Measurements from ENCODE around the gene CACNG5. TPM values are rescaled to one million over a fixed set of nuclear protein-coding genes. Genes with fewer than 3 reads are reported as not detected.

Gene CACNG5
- total RNA-seq, 1 donor from 2014 or later: not detected

- Histone ChIP-seq H3K4me3 (ENCODE audit: insufficient read depth, low read depth, low read length) (no peak overlapping the region), H3K4me1 (ENCODE audit: insufficient read depth, low read length) (peaks cover 15% of the 10 kb centered on the region), H3K27ac (ENCODE audit: low read depth, low read length) (no peak overlapping the region), H2AFZ (ENCODE audit: low read depth, low read length) (no peak overlapping the region), H3K4me2 (ENCODE audit: low read length) (no peak overlapping the region), H3K9ac (ENCODE audit: low read length) (no peak overlapping the region), H3K36me3 (ENCODE audit: insufficient read depth, low read length) (peaks cover 5% of the 10 kb centered on the region), H3K27me3 (ENCODE audit: insufficient read depth, low read length) (no peaks in the 10 kb centered on the region), H3K79me2 (ENCODE audit: insufficient read depth, low read length) (no peaks in the 10 kb centered on the region), H3K9me3 (ENCODE audit: insufficient read depth, low read depth, low read length) (no peaks in the 10 kb centered on the region), H4K20me1 (ENCODE audit: insufficient read depth, low read length) (no peaks in the 10 kb centered on the region)
- peaks cover 26% of the 10 kb centered on the region for H3K36me3 Mint-ChIP-seq (ENCODE audit: low read depth, unreplicated experiment)
- TF ChIP-seq EZH2 (IDR thresholded peaks at IDR 0.05; ENCODE audit: insufficient read depth, low read length): no peak
- no peak for TF ChIP-seq CTCF (IDR thresholded peaks at IDR 0.05; ENCODE audit: insufficient read depth, low read depth, low read length)
- H3K9me3 Mint-ChIP-seq (ENCODE audit: unreplicated experiment): no peaks in the 10 kb centered on the region
- no peaks in the 10 kb centered on the region for H3K27me3 Mint-ChIP-seq (ENCODE audit: low read depth, unreplicated experiment)
- FAIRE-seq (no peak), DNase-seq (ENCODE audit: low read depth) (no peak)
- H3K4me3 Mint-ChIP-seq (ENCODE audit: unreplicated experiment): no peak overlapping the region
- no peaks in the 10 kb centered on the region for H3K4me1 Mint-ChIP-seq (ENCODE audit: low read depth, unreplicated experiment)
- no peak overlapping the region for H3K27ac Mint-ChIP-seq (ENCODE audit: unreplicated experiment)
Measured at GRCh38 chr17:66791347-66791746, 43.6 kb upstream of the CACNG5 start.

- H3K4me3 Mint-ChIP-seq (ENCODE audit: unreplicated experiment): no peak overlapping the region
- no peak for TF ChIP-seq EZH2 (IDR thresholded peaks at IDR 0.05; ENCODE audit: insufficient read depth, low read length)
- no peak for TF ChIP-seq CTCF (IDR thresholded peaks at IDR 0.05; ENCODE audit: insufficient read depth, low read depth, low read length)
- no peaks in the 10 kb centered on the region for H3K27me3 ChIP-seq (ENCODE audit: insufficient read depth, low read length)
- FAIRE-seq (no peak), DNase-seq (ENCODE audit: low read depth) (no peak)
- no peak overlapping the region for H3K4me3 ChIP-seq (ENCODE audit: insufficient read depth, low read depth, low read length)
- no peak overlapping the region for H2AFZ ChIP-seq (ENCODE audit: low read depth, low read length)
- H3K4me1 Mint-ChIP-seq (ENCODE audit: low read depth, unreplicated experiment): no peaks in the 10 kb centered on the region
- H3K4me1 ChIP-seq (ENCODE audit: insufficient read depth, low read length): peaks cover 15% of the 10 kb centered on the region
- H3K79me2 ChIP-seq (ENCODE audit: insufficient read depth, low read length): no peaks in the 10 kb centered on the region
- H3K36me3 ChIP-seq (ENCODE audit: insufficient read depth, low read length): peaks cover 3% of the 10 kb centered on the region
- no peaks in the 10 kb centered on the region for H4K20me1 ChIP-seq (ENCODE audit: insufficient read depth, low read length)
- H3K36me3 Mint-ChIP-seq (ENCODE audit: low read depth, unreplicated experiment): peaks cover 30% of the 10 kb centered on the region
- H3K4me2 ChIP-seq (ENCODE audit: low read length): no peak overlapping the region
- no peak overlapping the region for H3K27ac Mint-ChIP-seq (ENCODE audit: unreplicated experiment)
- H3K9ac ChIP-seq (ENCODE audit: low read length): no peak overlapping the region
- H3K9me3 ChIP-seq (ENCODE audit: insufficient read depth, low read depth, low read length): no peaks in the 10 kb centered on the region
- H3K27me3 Mint-ChIP-seq (ENCODE audit: low read depth, unreplicated experiment): no peaks in the 10 kb centered on the region
- H3K27ac ChIP-seq (ENCODE audit: low read depth, low read length): no peak overlapping the region
- no peaks in the 10 kb centered on the region for H3K9me3 Mint-ChIP-seq (ENCODE audit: unreplicated experiment)
Measured at GRCh38 chr17:66793814-66794213, 41.1 kb upstream of the CACNG5 start.

- no peak for TF ChIP-seq CTCF (IDR thresholded peaks at IDR 0.05; ENCODE audit: insufficient read depth, low read depth, low read length)
- TF ChIP-seq EZH2 (IDR thresholded peaks at IDR 0.05; ENCODE audit: insufficient read depth, low read length): no peak
- H3K36me3 ChIP-seq (ENCODE audit: insufficient read depth, low read length): peaks cover 3% of the 10 kb centered on the region
- Mint-ChIP-seq H3K9me3 (ENCODE audit: unreplicated experiment) (no peaks in the 10 kb centered on the region), H3K27ac (ENCODE audit: unreplicated experiment) (no peak overlapping the region), H3K36me3 (ENCODE audit: low read depth, unreplicated experiment) (peaks cover 33% of the 10 kb centered on the region), H3K27me3 (ENCODE audit: low read depth, unreplicated experiment) (no peaks in the 10 kb centered on the region), H3K4me3 (ENCODE audit: unreplicated experiment) (no peak overlapping the region), H3K4me1 (ENCODE audit: low read depth, unreplicated experiment) (no peaks in the 10 kb centered on the region)
- no peak overlapping the region for H2AFZ ChIP-seq (ENCODE audit: low read depth, low read length)
- DNase-seq (ENCODE audit: low read depth) (no peak), FAIRE-seq (no peak)
- no peaks in the 10 kb centered on the region for H3K79me2 ChIP-seq (ENCODE audit: insufficient read depth, low read length)
- no peaks in the 10 kb centered on the region for H4K20me1 ChIP-seq (ENCODE audit: insufficient read depth, low read length)
- no peaks in the 10 kb centered on the region for H3K9me3 ChIP-seq (ENCODE audit: insufficient read depth, low read depth, low read length)
- no peaks in the 10 kb centered on the region for H3K27me3 ChIP-seq (ENCODE audit: insufficient read depth, low read length)
- no peak overlapping the region for H3K27ac ChIP-seq (ENCODE audit: low read depth, low read length)
- no peak overlapping the region for H3K4me2 ChIP-seq (ENCODE audit: low read length)
- no peak overlapping the region for H3K4me3 ChIP-seq (ENCODE audit: insufficient read depth, low read depth, low read length)
- no peak overlapping the region for H3K9ac ChIP-seq (ENCODE audit: low read length)
- H3K4me1 ChIP-seq (ENCODE audit: insufficient read depth, low read length): peaks cover 3% of the 10 kb centered on the region
Measured at GRCh38 chr17:66795486-66795885, 39.4 kb upstream of the CACNG5 start.

Measured in astrocyte (in vitro differentiated cells and primary cell).